ENCODE results near the gene RBFOX2. TPM values are rescaled to one million over a fixed set of nuclear protein-coding genes. Genes with fewer than 3 reads are reported as not detected.
A peak's percentile ranks its signal among the peaks of the same experiment; 100 is the strongest.

Gene RBFOX2
- polyA plus RNA-seq, 1 of the 3 experiments (the other 2 are of a cell fraction), result 115 TPM

DNA sequence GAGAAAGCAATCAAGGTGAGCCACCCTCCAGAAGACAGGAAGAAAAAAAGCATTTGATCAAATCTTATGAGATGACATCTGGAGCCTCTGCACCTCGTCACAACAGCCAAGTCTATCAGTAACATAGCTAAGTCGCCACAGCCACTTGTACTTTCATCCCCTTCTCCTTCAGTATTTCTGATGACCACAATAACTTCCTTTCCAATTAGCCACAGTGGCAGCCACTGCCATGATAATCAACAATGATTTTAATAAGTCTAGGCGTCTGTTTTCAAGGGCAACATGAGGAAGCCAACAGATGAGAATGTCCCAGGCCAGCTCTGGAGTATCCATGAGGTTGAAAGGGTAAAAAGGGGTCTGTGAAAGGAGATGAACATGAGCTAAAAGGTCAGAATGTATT is 29.9 kb downstream of the RBFOX2 start:
- H3K9me2 ChIP-seq, result no peaks in the 10 kb centered on the region
- H3K4me3 ChIP-seq (ENCODE audit: low read depth in 2 of 2, low read length in 1 of 2), result no peak overlapping the region
- no peak overlapping the region for H3K27ac ChIP-seq (ENCODE audit: low read depth in 2 of 2, low read length in 1 of 2)
- 96% methylated on average over 3 of the region's 3 CpGs for WGBS (ENCODE audit: low lambda C conversion rate)
- CTCF ChIA-PET, result interaction anchor here (0.9 to 8.8 kb wide), 4 partner anchors 28 to 76 kb away, joined by 3 to 54 read pairs (median 4); no protein-coding TSS in a partner anchor
- H3K9ac ChIP-seq, result no peak overlapping the region
- H3K27me3 ChIP-seq (ENCODE audit: insufficient read depth), result no peaks in the 10 kb centered on the region
- DNase-seq, result no peak
- no peak overlapping the region for H2AFZ ChIP-seq (ENCODE audit: low read depth)
- peaks cover 32% of the 10 kb centered on the region for H3F3A ChIP-seq (replicated peaks; ENCODE audit: insufficient read depth)
- POLR2A ChIA-PET, result no interaction called here
- H4K20me1 ChIP-seq (ENCODE audit: insufficient read depth), result peaks cover 24% of the 10 kb centered on the region
- no peak overlapping the region for H3K4me2 ChIP-seq
- peaks cover 0 to 7% of the 10 kb centered on the region in 2 experiments for H3K36me3 ChIP-seq (replicated peaks in 1 of 2; ENCODE audit: control insufficient read depth in 1 of 2, insufficient read depth in 2 of 2, low read length in 1 of 2)
- TF ChIP-seq, protein P1, sequence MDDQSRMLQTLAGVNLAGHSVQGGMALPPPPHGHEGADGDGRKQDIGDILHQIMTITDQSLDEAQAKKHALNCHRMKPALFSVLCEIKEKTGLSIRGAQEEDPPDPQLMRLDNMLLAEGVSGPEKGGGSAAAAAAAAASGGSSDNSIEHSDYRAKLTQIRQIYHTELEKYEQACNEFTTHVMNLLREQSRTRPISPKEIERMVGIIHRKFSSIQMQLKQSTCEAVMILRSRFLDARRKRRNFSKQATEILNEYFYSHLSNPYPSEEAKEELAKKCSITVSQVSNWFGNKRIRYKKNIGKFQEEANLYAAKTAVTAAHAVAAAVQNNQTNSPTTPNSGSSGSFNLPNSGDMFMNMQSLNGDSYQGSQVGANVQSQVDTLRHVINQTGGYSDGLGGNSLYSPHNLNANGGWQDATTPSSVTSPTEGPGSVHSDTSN (IDR thresholded peaks at IDR 0.05), result 0 out of 2 replicates have a peak, but pooled peaks have one; percentile 18
- no peak for TF ChIP-seq TAF1 (IDR thresholded peaks at IDR 0.05; ENCODE audit: borderline replicate concordance, low read depth, low read length)
- peaks cover 7 to 27% of the 10 kb centered on the region in 2 experiments for H3K4me1 ChIP-seq (ENCODE audit: control insufficient read depth in 1 of 2, insufficient read depth in 2 of 2, low read depth in 1 of 2, low read length in 1 of 2)
- peaks cover 89% of the 10 kb centered on the region for H3K79me2 ChIP-seq (ENCODE audit: insufficient read depth)
- H3K9me3 ChIP-seq, result no peaks in the 10 kb centered on the region

DNA sequence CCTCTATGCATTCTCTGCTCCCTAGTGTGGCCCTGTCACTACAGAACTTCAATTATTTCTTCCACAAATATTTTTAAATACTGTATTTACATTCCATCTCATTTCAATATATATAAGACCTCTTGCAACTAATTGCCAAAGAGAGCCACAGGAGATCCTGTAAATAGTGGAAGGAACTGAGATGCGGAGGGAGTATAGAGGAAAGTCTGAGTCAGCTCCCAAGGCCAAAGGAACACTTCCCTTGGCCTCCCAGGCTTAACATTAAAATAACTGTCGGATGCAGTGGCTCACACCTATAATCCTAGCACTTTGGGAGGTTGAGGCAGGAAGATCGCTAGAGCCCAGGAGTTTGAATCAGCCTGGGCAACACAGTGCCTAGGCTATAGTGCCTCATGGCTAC is 31.2 kb downstream of the RBFOX2 start:
- Histone ChIP-seq H3K9ac (no peak overlapping the region), H3K9me2 (no peaks in the 10 kb centered on the region), H3K9me3 (no peaks in the 10 kb centered on the region), H3K4me1 (ENCODE audit: control insufficient read depth in 1 of 2, insufficient read depth in 2 of 2, low read depth in 1 of 2, low read length in 1 of 2) (peaks cover 7 to 27% of the 10 kb centered on the region in 2 experiments), H3K36me3 (replicated peaks in 1 of 2; ENCODE audit: control insufficient read depth in 1 of 2, insufficient read depth in 2 of 2, low read length in 1 of 2) (peaks cover 1 to 17% of the 10 kb centered on the region in 2 experiments), H3K79me2 (ENCODE audit: insufficient read depth) (peaks cover 89% of the 10 kb centered on the region), H3K4me3 (ENCODE audit: low read depth in 2 of 2, low read length in 1 of 2) (no peak overlapping the region), H4K20me1 (ENCODE audit: insufficient read depth) (peaks cover 24% of the 10 kb centered on the region), H3K27ac (ENCODE audit: low read depth in 2 of 2, low read length in 1 of 2) (peak overlapping the region in 1 of 2 experiments; percentile 83; a peak in 2 of 4 replicates), H3F3A (replicated peaks; ENCODE audit: insufficient read depth) (peaks cover 32% of the 10 kb centered on the region), H3K4me2 (no peak overlapping the region), H3K27me3 (ENCODE audit: insufficient read depth) (no peaks in the 10 kb centered on the region), H2AFZ (ENCODE audit: low read depth) (no peak overlapping the region)
- ChIA-PET CTCF (interaction anchor here (1.0 to 8.8 kb wide), 3 partner anchors 14 to 69 kb away, joined by 4 to 54 read pairs (median 14); no protein-coding TSS in a partner anchor), POLR2A (no interaction called here)
- WGBS (ENCODE audit: low lambda C conversion rate), result 87% methylated on average over 3 of the region's 3 CpGs
- no peak for DNase-seq
- TF ChIP-seq TEAD4 (IDR thresholded peaks at IDR 0.05; ENCODE audit: borderline replicate concordance, insufficient read depth), result no peak
- TF ChIP-seq POLR2AphosphoS5 (IDR thresholded peaks at IDR 0.05; ENCODE audit: low read depth, low read length), result no peak
- TF ChIP-seq TCF12 (IDR thresholded peaks at IDR 0.05), result no peak
- TF ChIP-seq, protein P1 (IDR thresholded peaks at IDR 0.05), result no peak
- TF ChIP-seq MXI1 (IDR thresholded peaks at IDR 0.05; ENCODE audit: low read depth, low read length), result no peak
- TF ChIP-seq, protein P2, sequence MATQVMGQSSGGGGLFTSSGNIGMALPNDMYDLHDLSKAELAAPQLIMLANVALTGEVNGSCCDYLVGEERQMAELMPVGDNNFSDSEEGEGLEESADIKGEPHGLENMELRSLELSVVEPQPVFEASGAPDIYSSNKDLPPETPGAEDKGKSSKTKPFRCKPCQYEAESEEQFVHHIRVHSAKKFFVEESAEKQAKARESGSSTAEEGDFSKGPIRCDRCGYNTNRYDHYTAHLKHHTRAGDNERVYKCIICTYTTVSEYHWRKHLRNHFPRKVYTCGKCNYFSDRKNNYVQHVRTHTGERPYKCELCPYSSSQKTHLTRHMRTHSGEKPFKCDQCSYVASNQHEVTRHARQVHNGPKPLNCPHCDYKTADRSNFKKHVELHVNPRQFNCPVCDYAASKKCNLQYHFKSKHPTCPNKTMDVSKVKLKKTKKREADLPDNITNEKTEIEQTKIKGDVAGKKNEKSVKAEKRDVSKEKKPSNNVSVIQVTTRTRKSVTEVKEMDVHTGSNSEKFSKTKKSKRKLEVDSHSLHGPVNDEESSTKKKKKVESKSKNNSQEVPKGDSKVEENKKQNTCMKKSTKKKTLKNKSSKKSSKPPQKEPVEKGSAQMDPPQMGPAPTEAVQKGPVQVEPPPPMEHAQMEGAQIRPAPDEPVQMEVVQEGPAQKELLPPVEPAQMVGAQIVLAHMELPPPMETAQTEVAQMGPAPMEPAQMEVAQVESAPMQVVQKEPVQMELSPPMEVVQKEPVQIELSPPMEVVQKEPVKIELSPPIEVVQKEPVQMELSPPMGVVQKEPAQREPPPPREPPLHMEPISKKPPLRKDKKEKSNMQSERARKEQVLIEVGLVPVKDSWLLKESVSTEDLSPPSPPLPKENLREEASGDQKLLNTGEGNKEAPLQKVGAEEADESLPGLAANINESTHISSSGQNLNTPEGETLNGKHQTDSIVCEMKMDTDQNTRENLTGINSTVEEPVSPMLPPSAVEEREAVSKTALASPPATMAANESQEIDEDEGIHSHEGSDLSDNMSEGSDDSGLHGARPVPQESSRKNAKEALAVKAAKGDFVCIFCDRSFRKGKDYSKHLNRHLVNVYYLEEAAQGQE (IDR thresholded peaks at IDR 0.05; ENCODE audit: low read depth, low read length), result no peak
- no peak for TF ChIP-seq FOXM1 (IDR thresholded peaks at IDR 0.05; ENCODE audit: low read depth)
- no peak for TF ChIP-seq RAD21 (IDR thresholded peaks at IDR 0.05; ENCODE audit: low read length)
